HG03469 (cell line): ENCODE measurements around the gene CENPC.
"Not testable (repeated sequence)": the region's sequence is repeated elsewhere in the genome, so short reads cannot be mapped to it uniquely, and the experiment has no call there.

ENCODE experiments used
- ATAC-seq: cut with Tn5 transposase; IDR thresholded peaks from one replicate; pipeline ENCODE4 v1.9.1; 2021; ENCODE audit warnings: mild to moderate bottlenecking, moderate library complexity, moderate number of reproducible peaks; ENCODE audit not compliant: unreplicated experiment

CENPC gene

GRCh38 chr4:67550857-67551256 is 5.6 kb upstream of the CENPC start:
- ATAC-seq, result no peak

- no peak for ATAC-seq
Observed at GRCh38 chr4:67550451-67550850, 5.1 kb upstream of the CENPC start.

- peak; percentile 41 for ATAC-seq
Observed at GRCh38 chr4:67549123-67549522, 3.8 kb upstream of the CENPC start.

DNA sequence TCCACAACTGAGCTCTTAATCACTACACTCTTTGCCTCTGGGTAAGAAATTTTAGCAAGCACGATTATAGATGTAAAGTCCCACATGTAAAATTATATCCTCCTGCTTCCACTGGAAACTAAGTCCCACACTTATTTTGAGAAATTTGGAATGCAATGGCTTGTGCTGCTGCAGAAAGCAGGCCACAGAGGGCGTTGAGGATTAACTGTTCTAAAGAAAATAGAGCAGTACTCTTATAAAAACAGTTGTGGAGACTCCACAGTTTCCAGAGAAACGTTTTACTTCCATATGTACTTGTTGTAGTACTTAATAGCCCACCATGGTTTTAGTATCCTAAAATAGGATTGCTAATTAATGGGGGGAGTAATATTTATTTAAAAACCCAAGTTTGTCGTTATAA is 1.7 kb upstream of the CENPC start:
- ATAC-seq, result no peak

GRCh38 chr4:67546004-67546356 is 677 bp upstream of the CENPC start:
- ATAC-seq, result no peak

GRCh38 chr4:67542076-67542475 is 3.2 kb downstream of the CENPC start:
- no peak for ATAC-seq

- no peak for ATAC-seq
Observed at GRCh38 chr4:67539830-67540229, 5.5 kb downstream of the CENPC start.

DNA sequence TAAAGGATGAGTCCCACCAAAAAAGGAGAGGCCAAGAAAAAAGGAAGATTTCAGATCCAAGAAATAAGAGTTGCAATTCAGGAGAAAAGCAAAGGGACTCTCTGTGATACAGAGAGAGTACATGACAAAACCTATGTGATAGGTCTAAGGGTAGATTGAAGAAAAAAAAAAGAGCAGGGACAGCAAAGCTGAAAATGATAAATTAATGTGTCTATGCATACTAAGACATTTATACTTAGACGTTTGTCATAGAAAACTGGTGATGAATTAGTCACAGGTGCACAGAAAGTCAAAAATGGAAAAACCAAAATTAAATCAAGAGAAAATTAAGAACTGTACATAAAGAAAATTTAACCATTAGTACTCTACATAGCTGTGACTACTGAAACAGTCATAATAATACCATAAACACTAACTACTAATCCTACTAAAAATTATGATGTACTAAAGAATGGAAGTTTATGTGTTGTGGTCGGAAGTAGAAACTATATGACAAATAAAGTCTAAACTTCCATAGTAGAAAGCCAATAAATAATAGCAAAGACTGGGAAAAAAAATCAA is 9.9 kb downstream of the CENPC start:
- no peak for ATAC-seq

- no peak for ATAC-seq
Observed at GRCh38 chr4:67533112-67533511, 12.2 kb downstream of the CENPC start.

GRCh38 chr4:67532397-67532796 is 12.9 kb downstream of the CENPC start:
- not testable (repeated sequence) for ATAC-seq

DNA sequence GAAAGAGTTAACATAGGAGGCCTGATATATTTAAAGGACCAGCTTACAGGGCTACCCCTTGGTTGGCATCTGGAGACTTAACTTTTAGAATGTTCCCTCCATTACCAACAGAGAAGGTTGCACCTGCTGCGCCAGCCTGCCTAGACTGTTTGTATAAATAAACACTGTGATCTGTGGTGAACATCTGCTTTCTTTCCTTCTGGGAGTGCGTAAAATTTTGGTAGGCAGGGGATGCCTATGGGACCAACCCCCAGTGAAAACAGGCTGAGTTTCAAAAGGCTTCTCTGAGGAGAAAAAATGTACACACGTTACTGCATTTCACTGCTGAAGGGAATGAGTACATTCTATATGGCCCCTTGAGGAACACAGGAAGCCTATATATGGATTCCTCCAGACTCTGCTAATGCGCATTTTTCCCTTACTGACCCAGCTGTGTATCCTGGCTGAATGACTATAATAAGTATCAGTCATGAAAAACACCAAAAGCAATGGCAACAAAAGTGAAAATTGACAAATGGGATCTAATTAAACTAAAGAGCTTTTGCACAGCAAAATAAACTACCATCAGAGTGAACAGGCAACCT is 13.8 kb downstream of the CENPC start:
- ATAC-seq, result no peak

DNA sequence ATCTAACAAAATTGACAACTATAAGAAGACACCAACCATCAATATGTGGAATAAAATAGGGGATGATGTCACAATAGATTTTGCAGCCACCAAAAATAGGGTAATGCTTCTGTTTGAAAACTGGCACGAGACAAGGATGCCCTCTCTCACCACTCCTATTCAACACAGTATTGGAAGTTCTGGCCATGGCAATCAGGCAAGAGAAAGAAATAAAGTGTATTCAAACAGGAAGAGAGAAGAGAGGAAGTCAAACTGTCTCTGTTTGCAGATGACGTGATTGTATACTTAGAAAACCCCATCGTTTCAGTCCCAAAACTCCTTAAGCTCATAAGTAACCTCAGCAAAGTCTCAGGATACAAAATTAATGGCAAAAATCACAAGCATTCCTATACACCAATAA is 21.2 kb downstream of the CENPC start:
- ATAC-seq, result not testable (repeated sequence)

GRCh38 chr4:67522851-67523671 is 22.2 kb downstream of the CENPC start:
- ATAC-seq, result no peak

DNA sequence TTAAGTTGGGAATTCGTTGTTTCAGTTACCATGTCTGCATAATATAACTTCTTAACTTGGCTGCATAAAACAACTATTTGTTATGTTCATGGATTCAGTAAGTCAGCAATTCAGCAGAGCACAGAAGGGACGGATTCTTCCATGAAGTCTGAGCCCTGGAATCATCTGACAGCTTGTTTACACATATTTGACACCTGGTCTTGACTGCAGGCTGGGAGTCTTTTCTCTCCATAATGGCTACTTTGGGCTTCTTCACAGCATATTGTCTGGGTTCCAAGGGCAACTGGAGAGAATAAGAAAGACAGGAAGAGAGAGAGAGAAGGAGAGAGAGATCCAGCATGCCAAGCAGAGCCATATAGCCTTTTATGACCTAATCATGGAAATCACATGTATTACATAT is 23.1 kb downstream of the CENPC start:
- ATAC-seq, result no peak

- ATAC-seq, result peak; percentile 83
Observed at GRCh38 chr4:67521506-67521905, 23.8 kb downstream of the CENPC start.

DNA sequence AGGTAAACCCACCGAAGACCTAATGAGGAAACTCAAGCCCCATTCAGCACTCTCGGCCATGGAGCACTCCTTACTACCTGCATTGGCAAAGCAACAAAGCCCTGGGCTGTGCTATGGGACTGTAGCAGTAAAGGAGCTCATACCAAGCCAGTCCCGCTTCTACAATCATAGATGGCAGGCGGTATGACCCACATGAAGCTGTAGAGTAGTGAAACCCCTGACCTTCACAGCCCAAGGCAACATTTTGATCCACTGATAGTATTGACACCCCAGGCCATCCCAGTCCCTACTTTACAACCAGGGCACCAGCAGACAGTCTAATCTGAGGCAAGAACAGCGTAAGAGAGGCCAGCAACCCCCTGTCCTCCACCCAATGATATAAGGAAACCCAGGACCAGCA is 25.2 kb downstream of the CENPC start:
- no peak for ATAC-seq

DNA sequence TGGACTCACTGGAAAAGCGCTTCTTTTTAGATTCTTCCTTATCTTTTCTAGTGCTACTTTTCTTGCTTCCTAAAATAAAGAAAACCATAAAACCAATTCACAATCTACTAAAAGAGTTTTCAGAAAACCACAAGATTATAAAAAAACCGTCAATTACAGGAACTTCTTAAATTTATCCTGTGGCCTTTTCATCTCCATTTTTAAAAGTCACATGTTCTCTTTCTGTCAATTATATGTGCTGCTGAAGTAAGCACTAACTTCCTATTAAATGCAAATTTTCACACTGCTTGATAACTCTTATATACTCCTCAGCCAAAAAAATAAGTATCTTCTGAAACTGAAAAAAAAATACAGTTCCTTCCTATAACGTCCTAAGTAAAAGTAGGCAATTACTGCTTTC is 32.8 kb downstream of the CENPC start:
- no peak for ATAC-seq

DNA sequence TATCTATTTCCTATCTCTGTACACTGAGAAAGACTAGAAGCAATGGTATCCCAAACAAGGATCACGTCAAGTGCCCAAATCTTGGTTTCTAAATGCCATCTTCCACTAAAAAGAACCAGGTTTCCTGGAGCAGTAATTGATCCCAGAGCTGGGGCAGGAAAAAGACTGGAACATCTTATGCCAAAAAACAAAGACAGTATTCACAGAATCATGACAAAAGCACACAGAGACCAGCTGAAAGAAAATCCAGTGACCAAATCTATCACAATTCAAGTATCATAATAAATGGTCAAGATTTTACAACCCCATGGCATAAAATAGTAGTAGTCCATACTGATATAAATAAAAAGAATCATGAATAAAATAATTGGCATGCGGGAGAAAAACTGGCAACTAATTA is 44.9 kb downstream of the CENPC start:
- ATAC-seq, result no peak

GRCh38 chr4:67499799-67500198 is 45.5 kb downstream of the CENPC start:
- ATAC-seq, result no peak

- no peak for ATAC-seq
Observed at GRCh38 chr4:67483868-67484602, 61.3 kb downstream of the CENPC start.

GRCh38 chr4:67480810-67481209 is 64.5 kb downstream of the CENPC start:
- no peak for ATAC-seq

DNA sequence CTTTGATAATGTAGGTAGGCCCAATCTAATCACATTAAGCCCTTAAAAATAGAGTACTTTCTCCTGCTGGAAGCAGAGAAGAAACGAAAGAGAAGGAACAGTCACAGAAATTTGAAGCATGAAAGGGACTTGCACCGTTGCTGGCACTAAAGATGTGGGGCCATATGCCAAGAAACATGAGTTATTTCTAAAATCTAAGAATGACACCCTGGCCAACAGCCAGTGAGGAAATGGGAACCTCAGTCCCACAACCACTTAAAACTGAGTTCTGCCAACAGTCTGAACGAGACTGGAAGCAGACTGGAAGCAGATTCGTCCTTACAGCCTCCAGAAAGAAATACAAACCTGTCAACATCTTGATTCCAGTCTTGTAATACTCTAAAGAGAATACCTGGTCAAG is 70.1 kb downstream of the CENPC start:
- ATAC-seq, result no peak
